SKM-1 treated with dmso at 0.1 percent for 144 hours (cell line): ENCODE data around the gene CHRNA1.

Source experiments
- DNase-seq: peaks from one replicate; lab custom pipeline; 2025; ENCODE audit not compliant: unreplicated experiment; lab: John Stamatoyannopoulos, UW

Gene CHRNA1

GRCh38 chr2:174761837-174762236 is 2.4 kb downstream of the CHRNA1 start:
- no peak for DNase-seq

GRCh38 chr2:174760845-174761473 is 3.3 kb downstream of the CHRNA1 start:
- no peak for DNase-seq

DNA sequence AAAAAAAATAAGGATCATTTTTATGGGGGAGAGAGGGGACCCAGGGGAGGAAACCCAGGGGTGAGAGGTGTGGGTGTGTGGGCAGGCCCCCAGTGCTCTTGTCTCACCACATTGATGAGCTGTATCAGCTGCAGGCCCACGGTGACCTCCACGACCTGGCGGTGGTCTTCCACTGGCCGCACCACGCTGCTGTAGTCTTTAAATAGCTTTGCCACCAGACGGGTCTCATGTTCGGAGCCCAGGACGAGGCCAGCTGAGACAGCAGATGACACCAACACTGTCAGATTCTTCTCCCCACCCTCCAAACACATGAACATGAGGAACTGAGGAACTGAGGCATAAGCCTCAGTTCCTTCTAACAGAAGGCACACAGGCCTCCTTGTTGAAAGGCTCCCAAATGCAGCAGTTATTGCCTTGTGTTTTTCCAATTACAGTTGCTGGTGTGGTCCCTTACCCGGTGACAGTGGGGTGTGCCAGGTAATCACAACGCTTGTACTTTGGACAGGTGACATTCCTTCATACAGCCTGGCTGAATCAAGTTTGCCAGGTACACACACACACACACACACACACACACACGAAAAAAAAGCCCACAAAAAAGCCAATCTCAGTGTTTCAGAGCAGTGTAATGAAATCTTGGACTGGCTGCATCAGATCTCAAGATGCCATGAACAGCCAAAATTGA is 4.7 kb downstream of the CHRNA1 start:
- DNase-seq, result no peak

GRCh38 chr2:174756743-174757142 is 7.5 kb downstream of the CHRNA1 start:
- DNase-seq, result no peak

DNA sequence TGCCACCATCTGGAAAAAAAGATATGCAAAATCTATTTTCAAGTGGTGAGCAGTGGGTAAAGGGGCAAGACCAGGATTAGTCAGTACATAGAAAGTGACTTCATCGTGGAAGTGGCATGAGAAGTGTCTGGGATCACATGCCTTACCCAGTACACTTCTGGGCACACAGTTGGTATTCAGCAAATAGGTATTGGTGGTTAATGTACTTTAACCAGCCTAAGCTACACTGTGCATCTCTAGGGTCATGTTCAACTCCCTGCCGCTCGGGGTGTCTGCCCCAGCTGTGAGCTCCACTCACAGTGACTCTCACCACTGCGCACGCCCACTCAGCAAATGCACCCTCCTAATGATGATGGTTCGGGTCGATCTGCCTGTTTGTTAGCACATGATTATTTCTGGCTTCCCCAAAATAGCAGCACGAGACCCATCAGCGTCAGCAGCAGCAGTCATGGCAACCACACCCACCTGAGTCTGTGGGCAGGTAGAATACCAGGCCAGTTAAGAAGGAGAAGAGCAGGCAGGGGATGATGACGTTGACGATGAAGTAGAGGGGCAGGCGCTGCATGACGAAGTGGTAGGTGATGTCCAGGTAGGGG is 11.1 kb downstream of the CHRNA1 start:
- no peak for DNase-seq

GRCh38 chr2:174752403-174753037 is 11.8 kb downstream of the CHRNA1 start:
- no peak for DNase-seq

DNA sequence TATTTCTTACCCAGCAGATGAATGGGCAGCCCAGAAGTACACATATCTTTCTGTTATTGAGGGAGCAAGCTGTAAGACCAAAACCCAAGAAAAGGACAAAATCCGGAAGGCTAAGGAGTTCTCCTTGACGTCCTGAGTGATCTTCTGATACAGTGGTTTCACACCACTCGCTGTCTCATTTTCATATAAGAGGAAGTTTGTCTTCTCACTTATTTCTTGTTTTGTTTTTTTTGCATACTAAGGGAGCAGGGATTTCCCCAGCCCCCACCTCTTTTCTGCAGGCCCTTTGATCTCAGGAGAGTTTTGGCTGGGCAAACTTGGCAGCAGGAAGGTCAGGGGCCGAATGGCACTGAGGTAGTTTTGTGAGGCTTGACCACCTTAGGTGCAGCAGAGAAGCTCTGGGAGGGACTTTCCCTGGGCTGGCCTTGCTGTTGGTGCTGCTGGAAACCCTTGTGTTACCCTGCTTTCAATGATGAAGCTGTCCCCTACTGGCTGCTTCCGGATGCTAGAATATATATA is 13.3 kb downstream of the CHRNA1 start:
- DNase-seq, result no peak

DNA sequence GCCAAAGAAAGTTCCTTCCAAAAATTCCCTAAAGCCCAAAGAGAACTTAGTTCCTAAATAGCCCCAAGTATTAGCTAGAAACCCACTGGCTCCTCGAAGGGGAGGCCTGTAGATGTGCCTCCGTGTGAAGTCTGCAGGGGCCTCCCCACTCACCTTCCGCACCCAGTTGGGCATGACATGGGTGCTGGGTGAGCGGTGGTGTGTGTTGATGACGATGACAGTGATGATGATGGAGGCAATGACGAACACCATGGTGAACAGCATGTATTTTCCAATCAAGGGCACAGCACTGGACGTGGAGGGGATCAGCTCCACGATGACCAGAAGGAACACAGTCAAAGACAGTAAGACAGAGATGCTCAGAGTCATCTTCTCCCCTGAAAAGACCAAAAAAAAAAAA is 14.5 kb downstream of the CHRNA1 start:
- DNase-seq, result no peak

- DNase-seq, result peak; percentile 20
These were observed 15.3 kb downstream of the CHRNA1 start for GRCh38 chr2:174748948-174749347.

- no peak for DNase-seq
These were observed 19.1 kb downstream of the CHRNA1 start for GRCh38 chr2:174745142-174745541.

DNA sequence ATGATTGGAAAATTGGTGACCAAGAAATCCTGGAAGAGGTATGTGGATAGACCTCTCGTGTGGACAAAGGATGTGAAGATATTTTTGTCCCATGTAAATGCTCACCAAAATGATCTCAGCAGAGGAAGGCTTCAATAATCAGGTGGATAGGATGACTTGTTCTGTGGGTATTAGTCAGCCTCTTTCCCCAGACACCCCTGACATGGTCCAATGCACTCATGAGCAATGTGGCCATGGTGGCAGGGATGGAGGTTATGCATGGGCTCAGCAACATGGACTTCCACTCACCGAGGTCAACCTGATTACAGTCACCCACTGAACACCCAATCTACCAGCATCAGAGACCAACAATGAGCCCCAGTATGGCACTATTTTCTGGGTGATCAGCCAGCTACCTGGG is 20.2 kb downstream of the CHRNA1 start:
- DNase-seq, result no peak

DNA sequence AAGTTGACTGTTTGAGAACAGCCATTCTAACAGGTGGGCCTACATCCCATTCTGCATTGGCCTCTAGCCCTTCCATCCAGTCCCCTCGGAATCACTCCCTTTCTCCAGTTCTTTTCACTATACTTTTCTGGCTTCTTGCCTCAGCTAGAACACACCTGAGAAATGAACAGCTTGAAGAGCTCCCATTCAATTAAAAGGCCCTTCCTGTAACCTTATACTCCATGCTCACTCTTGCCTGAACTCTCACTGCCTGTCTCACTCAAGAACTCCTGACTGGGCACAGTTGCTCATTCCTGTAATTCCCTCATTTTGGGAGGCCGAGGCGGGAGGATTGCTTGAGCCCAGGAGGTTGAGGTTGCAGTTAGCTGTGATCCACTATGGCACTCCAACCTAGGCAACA is 23.6 kb downstream of the CHRNA1 start:
- no peak for DNase-seq

DNA sequence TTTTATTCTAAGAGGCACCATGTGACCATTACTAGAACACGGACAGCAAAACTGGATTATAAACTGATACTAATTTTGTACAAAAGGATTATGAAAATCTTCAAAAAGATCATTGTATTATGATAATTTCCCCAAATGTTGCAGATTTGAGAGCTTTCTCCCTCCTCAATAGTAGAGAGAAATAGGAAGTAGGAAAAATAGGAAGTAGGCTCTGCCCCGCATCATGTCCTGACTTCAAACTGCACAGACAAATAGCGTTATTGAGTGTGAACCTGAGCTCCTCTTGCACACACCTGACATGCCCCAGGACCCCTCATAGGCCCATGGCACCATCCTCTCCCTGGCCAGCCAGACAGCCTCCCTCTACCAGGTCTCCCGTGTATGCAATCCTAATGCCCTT is 25.4 kb downstream of the CHRNA1 start:
- DNase-seq, result peak; percentile 52

DNA sequence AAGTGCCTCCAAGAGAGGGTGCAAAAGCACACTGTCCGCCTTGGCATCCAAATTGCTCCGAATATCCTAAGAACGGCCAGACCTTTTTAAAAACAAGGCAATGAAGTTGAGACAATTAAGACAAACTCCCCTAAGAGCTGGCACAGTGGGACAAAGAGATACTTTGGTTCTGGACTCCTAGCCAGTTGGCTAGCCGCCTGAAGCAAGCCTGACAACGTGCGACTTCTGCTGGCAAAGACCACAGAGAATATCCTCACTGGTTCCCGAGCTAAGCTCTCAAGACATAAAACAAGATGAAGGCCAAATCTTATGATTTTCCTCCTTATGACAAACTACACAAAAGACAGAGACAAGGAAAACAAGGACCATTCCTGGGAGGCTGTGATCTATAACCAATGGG is 32.7 kb downstream of the CHRNA1 start:
- DNase-seq, result no peak

- no peak for DNase-seq
These were observed 33.6 kb downstream of the CHRNA1 start for GRCh38 chr2:174730698-174731018.

GRCh38 chr2:174729797-174730697 is 34.2 kb downstream of the CHRNA1 start:
- DNase-seq, result no peak

GRCh38 chr2:174728096-174728495 is 36.2 kb downstream of the CHRNA1 start:
- no peak for DNase-seq

DNA sequence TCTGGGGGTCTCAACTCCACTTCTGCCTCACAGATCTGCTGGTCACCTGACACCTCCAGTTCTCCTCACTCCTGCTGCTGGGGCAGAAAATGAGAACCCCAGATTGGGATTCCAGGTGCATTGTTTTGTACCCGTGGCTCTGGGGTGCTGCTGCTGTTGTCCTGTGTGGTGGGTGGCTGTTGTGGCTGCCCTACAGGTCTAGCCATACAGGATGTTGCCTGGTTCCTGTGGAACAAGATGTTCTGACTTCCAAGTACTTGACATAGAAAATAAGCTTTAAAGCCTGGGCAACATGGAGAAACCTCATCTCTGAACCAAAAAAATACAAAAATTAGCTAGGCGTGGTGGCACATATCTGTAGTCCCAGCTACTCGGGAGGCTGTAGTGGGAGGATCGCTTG is 38.1 kb downstream of the CHRNA1 start:
- DNase-seq, result no peak

- DNase-seq, result peak; percentile 52
These were observed 41.2 kb downstream of the CHRNA1 start for GRCh38 chr2:174722942-174723592.

DNA sequence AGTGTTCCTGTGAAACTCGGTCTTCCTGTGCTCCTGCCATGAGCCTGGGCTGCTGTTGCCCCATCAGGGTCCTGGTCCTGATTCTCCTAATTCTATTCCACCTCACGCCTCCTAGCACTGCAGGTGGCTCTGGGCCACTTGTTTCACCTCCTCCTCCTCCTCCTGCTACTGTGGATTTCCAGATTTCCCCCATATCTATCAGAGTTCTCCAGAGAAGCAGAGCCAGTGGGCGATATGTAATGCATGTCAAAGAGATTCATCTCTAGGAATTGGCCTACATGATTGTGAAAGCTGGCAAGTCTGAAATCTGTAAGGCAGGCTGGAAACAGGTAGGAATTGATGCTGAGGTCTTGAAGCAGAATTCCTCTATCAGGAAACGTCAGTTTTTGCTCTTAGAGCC is 45.3 kb downstream of the CHRNA1 start:
- no peak for DNase-seq

DNA sequence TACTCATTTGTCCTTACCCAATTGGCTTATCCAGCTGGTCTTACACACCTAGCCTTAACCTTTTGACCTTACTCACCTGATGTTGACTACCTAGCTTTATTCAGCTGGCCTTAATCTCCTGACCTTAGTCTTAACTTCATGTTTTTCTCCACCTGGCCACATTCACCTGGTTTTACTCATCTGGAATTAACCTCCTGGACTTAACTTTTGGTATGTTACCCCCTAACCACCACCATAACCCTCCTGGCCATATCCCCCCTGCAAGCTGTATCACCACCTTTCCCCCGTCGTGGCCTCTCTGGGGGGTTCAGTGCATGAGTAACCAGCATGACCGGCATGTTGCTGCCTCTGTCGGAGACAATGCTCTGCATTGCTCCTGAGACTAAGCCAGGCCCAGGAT is 45.7 kb downstream of the CHRNA1 start:
- DNase-seq, result no peak
